Measurements from ENCODE around the gene CTBP2. TPM values are rescaled to one million over a fixed set of nuclear protein-coding genes. Genes with fewer than 3 reads are reported as not detected.

CTBP2 gene
- total RNA-seq, 1 experiment from 2014 or later, result 78.7 TPM

GRCh38 chr10:125039354-125039769 lies 121.0 kb downstream of the CTBP2 start:
- no peak overlapping the region for H3K27ac Mint-ChIP-seq (ENCODE audit: unreplicated experiment)
- CTCF ChIA-PET, result no interaction called here
- H3K36me3 Mint-ChIP-seq (ENCODE audit: insufficient read depth, unreplicated experiment), result peaks cover 40% of the 10 kb centered on the region

GRCh38 chr10:125038637-125039036 lies 121.7 kb downstream of the CTBP2 start:
- Mint-ChIP-seq H3K4me1 (ENCODE audit: low read depth, unreplicated experiment) (peaks cover 32% of the 10 kb centered on the region), H3K27ac (ENCODE audit: unreplicated experiment) (no peak overlapping the region), H3K9me3 (ENCODE audit: low read depth, unreplicated experiment) (no peaks in the 10 kb centered on the region), H3K36me3 (ENCODE audit: insufficient read depth, unreplicated experiment) (peaks cover 40% of the 10 kb centered on the region), H3K27me3 (ENCODE audit: unreplicated experiment) (no peaks in the 10 kb centered on the region), H3K4me3 (ENCODE audit: low read depth, unreplicated experiment) (no peak overlapping the region)
- peak; percentile 43 for DNase-seq
- no TSS peak for BruUV-seq (replicated peaks)
- intact Hi-C loops (cut with micrococcal nuclease; ENCODE audit: unreplicated experiment), result no loop called here
- no peak for TF ChIP-seq CTCF (IDR thresholded peaks at IDR 0.05; ENCODE audit: unreplicated experiment)
- CTCF ChIA-PET, result no interaction called here

More at GRCh38 chr10:125039354-125039769, 121.0 kb downstream of the CTBP2 start:
- no peaks in the 10 kb centered on the region for H3K27me3 Mint-ChIP-seq (ENCODE audit: unreplicated experiment)
- BruUV-seq (replicated peaks), result no TSS peak
- TF ChIP-seq CTCF (IDR thresholded peaks at IDR 0.05; ENCODE audit: unreplicated experiment), result no peak
- no peaks in the 10 kb centered on the region for H3K9me3 Mint-ChIP-seq (ENCODE audit: low read depth, unreplicated experiment)
- DNase-seq, result no peak
- intact Hi-C loops (cut with micrococcal nuclease; ENCODE audit: unreplicated experiment), result no loop called here
- peaks cover 32% of the 10 kb centered on the region for H3K4me1 Mint-ChIP-seq (ENCODE audit: low read depth, unreplicated experiment)
- no peak overlapping the region for H3K4me3 Mint-ChIP-seq (ENCODE audit: low read depth, unreplicated experiment)

- TF ChIP-seq CTCF (IDR thresholded peaks at IDR 0.05; ENCODE audit: unreplicated experiment), result no peak
- Mint-ChIP-seq H3K9me3 (ENCODE audit: low read depth, unreplicated experiment) (no peaks in the 10 kb centered on the region), H3K36me3 (ENCODE audit: insufficient read depth, unreplicated experiment) (peaks cover 42% of the 10 kb centered on the region), H3K4me1 (ENCODE audit: low read depth, unreplicated experiment) (peaks cover 32% of the 10 kb centered on the region), H3K4me3 (ENCODE audit: low read depth, unreplicated experiment) (no peak overlapping the region), H3K27me3 (ENCODE audit: unreplicated experiment) (no peaks in the 10 kb centered on the region), H3K27ac (ENCODE audit: unreplicated experiment) (peak overlapping the region; percentile 60)
- intact Hi-C loops (cut with micrococcal nuclease; ENCODE audit: unreplicated experiment), result no loop called here
- no peak for DNase-seq
- CTCF ChIA-PET, result interaction anchor here (0.6 kb wide), 1 partner anchor 12 kb away, joined by 3 read pairs; no protein-coding TSS in a partner anchor
- no TSS peak for BruUV-seq (replicated peaks)
Measured at GRCh38 chr10:125037145-125037877, 123.1 kb downstream of the CTBP2 start.

GRCh38 chr10:125035588-125036295 lies 124.6 kb downstream of the CTBP2 start:
- TF ChIP-seq CTCF (IDR thresholded peaks at IDR 0.05; ENCODE audit: unreplicated experiment), result no peak

More at GRCh38 chr10:125035588-125036295, 124.6 kb downstream of the CTBP2 start:
- H3K36me3 Mint-ChIP-seq (ENCODE audit: insufficient read depth, unreplicated experiment), result peaks cover 51% of the 10 kb centered on the region
- no peak for DNase-seq
- H3K4me3 Mint-ChIP-seq (ENCODE audit: low read depth, unreplicated experiment), result no peak overlapping the region
- no peaks in the 10 kb centered on the region for H3K9me3 Mint-ChIP-seq (ENCODE audit: low read depth, unreplicated experiment)
- no peak overlapping the region for H3K27ac Mint-ChIP-seq (ENCODE audit: unreplicated experiment)
- intact Hi-C loops (cut with micrococcal nuclease; ENCODE audit: unreplicated experiment), result no loop called here
- no peaks in the 10 kb centered on the region for H3K27me3 Mint-ChIP-seq (ENCODE audit: unreplicated experiment)
- TSS peak; percentile 8 for BruUV-seq (replicated peaks)
- CTCF ChIA-PET, result no interaction called here
- H3K4me1 Mint-ChIP-seq (ENCODE audit: low read depth, unreplicated experiment), result peaks cover 32% of the 10 kb centered on the region

Data from Calu3 (cell line).